NCI-H82 treated with DMSO at 0.1 percent for 48 hours (cell line): Measurements from ENCODE around the gene MAGEA9B.
"Not testable (repeated sequence)": the region's sequence is repeated elsewhere in the genome, so short reads cannot be mapped to it uniquely, and the experiment has no call there.

Source experiments
- DNase-seq: peaks from one replicate; lab custom pipeline; 2025; ENCODE audit not compliant: unreplicated experiment; lab: John Stamatoyannopoulos, UW

MAGEA9B gene

GRCh38 chrX:149587359-149587758 is at the start of gene MAGEA9B:
TSS of gene MAGEA9B (minus strand) at chrX:149587459. CDS start at chrX:149583179, 4,280 bp downstream.
- DNase-seq, result not testable (repeated sequence)

- no peak for DNase-seq
Measured at GRCh38 chrX:149633511-149633910, 46.3 kb upstream of the MAGEA9B start.

GRCh38 chrX:149631234-149632165 is 44.2 kb upstream of the MAGEA9B start, which contains the start of gene TMEM185A:
TSS of gene TMEM185A (minus strand) at chrX:149631792. CDS start at chrX:149631580, 212 bp downstream.
- DNase-seq, result peak; percentile 8

GRCh38 chrX:149630681-149631233 is 43.5 kb upstream of the MAGEA9B start:
- no peak for DNase-seq

GRCh38 chrX:149629730-149630387 is 42.6 kb upstream of the MAGEA9B start:
- DNase-seq, result no peak

GRCh38 chrX:149628768-149629167 is 41.5 kb upstream of the MAGEA9B start:
- DNase-seq, result no peak

GRCh38 chrX:149628280-149628679 is 41.0 kb upstream of the MAGEA9B start:
- no peak for DNase-seq

GRCh38 chrX:149626829-149627228 is 39.6 kb upstream of the MAGEA9B start:
- not testable (repeated sequence) for DNase-seq

- DNase-seq, result not testable (repeated sequence)
Measured at GRCh38 chrX:149619662-149620061, 32.4 kb upstream of the MAGEA9B start.

GRCh38 chrX:149618871-149619270 is 31.6 kb upstream of the MAGEA9B start:
- DNase-seq, result no peak

GRCh38 chrX:149611623-149612175 is 24.4 kb upstream of the MAGEA9B start:
- DNase-seq, result no peak

GRCh38 chrX:149610511-149610910 is 23.3 kb upstream of the MAGEA9B start:
- no peak for DNase-seq

GRCh38 chrX:149607699-149608098 is 20.4 kb upstream of the MAGEA9B start:
- DNase-seq, result no peak

- DNase-seq, result not testable (repeated sequence)
Measured at GRCh38 chrX:149605248-149605885, 18.1 kb upstream of the MAGEA9B start.

GRCh38 chrX:149598603-149599002 is 11.3 kb upstream of the MAGEA9B start:
- not testable (repeated sequence) for DNase-seq

- DNase-seq, result not testable (repeated sequence)
Measured at GRCh38 chrX:149595943-149596342, 8.7 kb upstream of the MAGEA9B start.

- not testable (repeated sequence) for DNase-seq
Measured at GRCh38 chrX:149595214-149595613, 8.0 kb upstream of the MAGEA9B start, which contains the start of gene HSFX2. TSS of gene HSFX2 (minus strand) at chrX:149595314. CDS start at chrX:149594700, 614 bp downstream.

GRCh38 chrX:149590993-149591392 is 3.7 kb upstream of the MAGEA9B start:
- not testable (repeated sequence) for DNase-seq

GRCh38 chrX:149585631-149586030 is 1.6 kb downstream of the MAGEA9B start:
- not testable (repeated sequence) for DNase-seq

- not testable (repeated sequence) for DNase-seq
Measured at GRCh38 chrX:149573456-149573855, 13.8 kb downstream of the MAGEA9B start.

- no peak for DNase-seq
Measured at GRCh38 chrX:149572743-149573142, 14.5 kb downstream of the MAGEA9B start.
